ENCODE measurements around the gene BCAT1.

Gene BCAT1

GRCh38 chr12:24821691-24822090 is 127.2 kb downstream of the BCAT1 start:
- H3K27ac ChIP-seq (ENCODE audit: low read depth, low read length): no peak overlapping the region
- TF ChIP-seq CTCF (IDR thresholded peaks at IDR 0.05; ENCODE audit: low read depth, low read length, poor library complexity, severe bottlenecking): no peak
- TF ChIP-seq EZH2phosphoT487 (IDR thresholded peaks at IDR 0.05; ENCODE audit: borderline replicate concordance, low read length): no peak
- no peaks in the 10 kb centered on the region for H3F3A ChIP-seq (ENCODE audit: control insufficient read depth, insufficient read depth)
- peaks cover 80% of the 10 kb centered on the region for H3K36me3 ChIP-seq (ENCODE audit: control insufficient read depth, low read length)
- no peaks in the 10 kb centered on the region for H3K27me3 ChIP-seq (ENCODE audit: control insufficient read depth, low read length)
- no peaks in the 10 kb centered on the region for H3K9me2 ChIP-seq (replicated peaks; ENCODE audit: control insufficient read depth, low read length)
- no peaks in the 10 kb centered on the region for H3K4me1 ChIP-seq (ENCODE audit: control insufficient read depth, low read length)
- H3K79me2 ChIP-seq (ENCODE audit: control insufficient read depth, low read length): no peaks in the 10 kb centered on the region
- no peaks in the 10 kb centered on the region for H3K9me3 ChIP-seq (ENCODE audit: control insufficient read depth, insufficient read depth, low read length)
- H3K4me2 ChIP-seq (ENCODE audit: low read length): no peak overlapping the region
- no peaks in the 10 kb centered on the region for H4K20me1 ChIP-seq (ENCODE audit: control insufficient read depth, insufficient read depth, low read depth, low read length)
- no peak overlapping the region for H3K4me3 ChIP-seq (ENCODE audit: low read length)

DNA sequence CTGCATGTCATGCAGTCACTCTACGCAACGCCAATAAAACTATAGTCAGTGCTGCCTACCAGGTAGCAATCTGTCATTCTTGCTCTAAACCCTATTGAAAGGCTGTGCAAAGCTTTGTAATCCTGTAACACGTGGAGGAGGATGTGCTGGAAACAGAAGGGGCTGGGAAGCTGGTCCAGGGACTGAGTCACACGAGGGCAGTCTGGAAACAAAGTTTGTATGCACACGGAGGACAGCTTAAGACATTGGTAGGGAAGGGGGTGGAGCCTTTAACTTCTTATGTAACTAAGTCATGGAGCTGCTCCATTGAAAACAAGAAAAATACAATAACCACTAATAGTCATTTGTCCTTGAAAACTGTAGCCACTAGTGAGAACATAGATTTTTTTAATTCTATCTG is 128.0 kb downstream of the BCAT1 start:
- TF ChIP-seq CTCF (IDR thresholded peaks at IDR 0.05; ENCODE audit: low read depth, low read length, poor library complexity, severe bottlenecking) (no peak), EZH2phosphoT487 (IDR thresholded peaks at IDR 0.05; ENCODE audit: borderline replicate concordance, low read length) (no peak)
- H3F3A ChIP-seq (ENCODE audit: control insufficient read depth, insufficient read depth): peaks cover 5% of the 10 kb centered on the region; the same call in 1 of the 2 replicates
- H3K79me2 ChIP-seq (ENCODE audit: control insufficient read depth, low read length): no peaks in the 10 kb centered on the region
- no peak overlapping the region for H3K27ac ChIP-seq (ENCODE audit: low read depth, low read length)
- no peaks in the 10 kb centered on the region for H4K20me1 ChIP-seq (ENCODE audit: control insufficient read depth, insufficient read depth, low read depth, low read length)
- H3K4me2 ChIP-seq (ENCODE audit: low read length): no peak overlapping the region
- peaks cover 4% of the 10 kb centered on the region for H3K4me1 ChIP-seq (ENCODE audit: control insufficient read depth, low read length)
- H3K4me3 ChIP-seq (ENCODE audit: low read length): no peak overlapping the region
- H3K36me3 ChIP-seq (ENCODE audit: control insufficient read depth, low read length): peaks cover 73% of the 10 kb centered on the region
- H3K9me3 ChIP-seq (ENCODE audit: control insufficient read depth, insufficient read depth, low read length): no peaks in the 10 kb centered on the region
- no peaks in the 10 kb centered on the region for H3K27me3 ChIP-seq (ENCODE audit: control insufficient read depth, low read length)
- no peaks in the 10 kb centered on the region for H3K9me2 ChIP-seq (replicated peaks; ENCODE audit: control insufficient read depth, low read length)

DNA sequence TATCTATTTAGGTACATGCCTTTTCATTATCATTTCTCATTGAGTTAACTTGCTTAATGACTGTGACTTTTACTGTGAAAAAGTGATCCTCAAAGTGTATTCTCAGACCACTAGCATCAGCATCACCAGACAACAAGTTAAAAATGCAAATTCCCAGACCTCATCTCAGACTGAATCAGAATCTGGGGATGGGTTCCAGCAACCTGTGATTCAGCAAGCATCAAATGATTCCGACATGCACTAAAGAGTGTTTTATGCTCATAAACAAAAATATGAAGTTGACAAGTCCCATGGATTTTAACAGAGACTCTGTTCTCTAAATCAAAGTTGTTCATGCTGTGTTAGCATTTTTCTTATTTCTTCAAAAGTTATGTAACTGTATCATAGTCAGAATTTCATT is 130.6 kb downstream of the BCAT1 start:
- Histone ChIP-seq H3K36me3 (ENCODE audit: control insufficient read depth, low read length) (peaks cover 72% of the 10 kb centered on the region), H3K9me3 (ENCODE audit: control insufficient read depth, insufficient read depth, low read length) (no peaks in the 10 kb centered on the region), H3K27me3 (ENCODE audit: control insufficient read depth, low read length) (no peaks in the 10 kb centered on the region), H3F3A (ENCODE audit: control insufficient read depth, insufficient read depth) (peaks cover 20% of the 10 kb centered on the region), H4K20me1 (ENCODE audit: control insufficient read depth, insufficient read depth, low read depth, low read length) (peaks cover 16% of the 10 kb centered on the region), H3K27ac (ENCODE audit: low read depth, low read length) (no peak overlapping the region), H3K4me1 (ENCODE audit: control insufficient read depth, low read length) (peaks cover 26% of the 10 kb centered on the region), H3K4me2 (ENCODE audit: low read length) (no peak overlapping the region), H3K9me2 (replicated peaks; ENCODE audit: control insufficient read depth, low read length) (no peaks in the 10 kb centered on the region), H3K79me2 (ENCODE audit: control insufficient read depth, low read length) (no peaks in the 10 kb centered on the region), H3K4me3 (ENCODE audit: low read length) (no peak overlapping the region)
- TF ChIP-seq EZH2phosphoT487 (IDR thresholded peaks at IDR 0.05; ENCODE audit: borderline replicate concordance, low read length) (no peak), CTCF (IDR thresholded peaks at IDR 0.05; ENCODE audit: low read depth, low read length, poor library complexity, severe bottlenecking) (no peak)

- Histone ChIP-seq H3F3A (ENCODE audit: control insufficient read depth, insufficient read depth) (peaks cover 20% of the 10 kb centered on the region), H3K9me3 (ENCODE audit: control insufficient read depth, insufficient read depth, low read length) (no peaks in the 10 kb centered on the region), H3K36me3 (ENCODE audit: control insufficient read depth, low read length) (peaks cover 54% of the 10 kb centered on the region), H4K20me1 (ENCODE audit: control insufficient read depth, insufficient read depth, low read depth, low read length) (peaks cover 25% of the 10 kb centered on the region), H3K4me2 (ENCODE audit: low read length) (peak overlapping the region; percentile 27), H3K9me2 (replicated peaks; ENCODE audit: control insufficient read depth, low read length) (no peaks in the 10 kb centered on the region), H3K27me3 (ENCODE audit: control insufficient read depth, low read length) (no peaks in the 10 kb centered on the region), H3K4me3 (ENCODE audit: low read length) (no peak overlapping the region), H3K79me2 (ENCODE audit: control insufficient read depth, low read length) (no peaks in the 10 kb centered on the region), H3K4me1 (ENCODE audit: control insufficient read depth, low read length) (peaks cover 26% of the 10 kb centered on the region), H3K27ac (ENCODE audit: low read depth, low read length) (no peak overlapping the region)
- TF ChIP-seq CTCF (IDR thresholded peaks at IDR 0.05; ENCODE audit: low read depth, low read length, poor library complexity, severe bottlenecking): no peak
- no peak for TF ChIP-seq EZH2phosphoT487 (IDR thresholded peaks at IDR 0.05; ENCODE audit: borderline replicate concordance, low read length)
Measured at GRCh38 chr12:24815114-24815423, 133.8 kb downstream of the BCAT1 start.

Measured in DOHH2 (cell line).